ENCODE measurements around the gene PLCD4.

The PLCD4 gene

GRCh38 chr2:218645126-218645525, 37.4 kb downstream of the PLCD4 start:
- 94% methylated on average over 1 of the region's 1 CpG for WGBS
- Histone ChIP-seq H3K27ac (ENCODE audit: low read depth, low read length) (no peak overlapping the region), H3K9me3 (ENCODE audit: insufficient read depth, low read depth, low read length) (no peaks in the 10 kb centered on the region), H3K9ac (ENCODE audit: low read depth, low read length) (no peak overlapping the region), H3K4me1 (ENCODE audit: insufficient read depth, low read length) (no peaks in the 10 kb centered on the region), H3K27me3 (ENCODE audit: insufficient read depth, low read length) (no peaks in the 10 kb centered on the region), H3K4me3 (ENCODE audit: low read length) (no peak overlapping the region), H3K36me3 (ENCODE audit: insufficient read depth, low read length) (peaks cover 92% of the 10 kb centered on the region)

GRCh38 chr2:218648088-218648786, 40.5 kb downstream of the PLCD4 start:
- no peak overlapping the region for H3K4me3 ChIP-seq (ENCODE audit: low read length)
- WGBS, result 87% methylated on average over 9 of the region's 9 CpGs
- H3K27ac ChIP-seq (ENCODE audit: low read depth, low read length), result no peak overlapping the region
- H3K9me3 ChIP-seq (ENCODE audit: insufficient read depth, low read depth, low read length), result no peaks in the 10 kb centered on the region
- H3K27me3 ChIP-seq (ENCODE audit: insufficient read depth, low read length), result no peaks in the 10 kb centered on the region
- no peak overlapping the region for H3K9ac ChIP-seq (ENCODE audit: low read depth, low read length)
- H3K36me3 ChIP-seq (ENCODE audit: insufficient read depth, low read length), result peaks cover 96% of the 10 kb centered on the region
- no peaks in the 10 kb centered on the region for H3K4me1 ChIP-seq (ENCODE audit: insufficient read depth, low read length)

- no peaks in the 10 kb centered on the region for H3K9me3 ChIP-seq (ENCODE audit: insufficient read depth, low read depth, low read length)
- H3K4me3 ChIP-seq (ENCODE audit: low read length), result no peak overlapping the region
- H3K27ac ChIP-seq (ENCODE audit: low read depth, low read length), result no peak overlapping the region
- no peak overlapping the region for H3K9ac ChIP-seq (ENCODE audit: low read depth, low read length)
- no peaks in the 10 kb centered on the region for H3K27me3 ChIP-seq (ENCODE audit: insufficient read depth, low read length)
- no peaks in the 10 kb centered on the region for H3K4me1 ChIP-seq (ENCODE audit: insufficient read depth, low read length)
- H3K36me3 ChIP-seq (ENCODE audit: insufficient read depth, low read length), result peaks cover 96% of the 10 kb centered on the region
- WGBS, result 94% methylated on average over 11 of the region's 11 CpGs
These were observed 41.0 kb downstream of the PLCD4 start for GRCh38 chr2:218648787-218649100.

GRCh38 chr2:218655751-218656150, 48.1 kb downstream of the PLCD4 start:
- no peak overlapping the region for H3K4me3 ChIP-seq (ENCODE audit: low read length)
- H3K36me3 ChIP-seq (ENCODE audit: insufficient read depth, low read length), result peaks cover 71% of the 10 kb centered on the region
- 97% methylated on average over 2 of the region's 2 CpGs for WGBS
- no peak overlapping the region for H3K9ac ChIP-seq (ENCODE audit: low read depth, low read length)
- H3K4me1 ChIP-seq (ENCODE audit: insufficient read depth, low read length), result no peaks in the 10 kb centered on the region
- no peak overlapping the region for H3K27ac ChIP-seq (ENCODE audit: low read depth, low read length)
- no peaks in the 10 kb centered on the region for H3K27me3 ChIP-seq (ENCODE audit: insufficient read depth, low read length)
- H3K9me3 ChIP-seq (ENCODE audit: insufficient read depth, low read depth, low read length), result no peaks in the 10 kb centered on the region

- Histone ChIP-seq H3K27me3 (ENCODE audit: insufficient read depth, low read length) (no peaks in the 10 kb centered on the region), H3K9me3 (ENCODE audit: insufficient read depth, low read depth, low read length) (no peaks in the 10 kb centered on the region), H3K9ac (ENCODE audit: low read depth, low read length) (peak overlapping the region; percentile 96), H3K27ac (ENCODE audit: low read depth, low read length) (peak overlapping the region; percentile 85), H3K4me3 (ENCODE audit: low read length) (peak overlapping the region; percentile 91), H3K4me1 (ENCODE audit: insufficient read depth, low read length) (no peaks in the 10 kb centered on the region), H3K36me3 (ENCODE audit: insufficient read depth, low read length) (peaks cover 62% of the 10 kb centered on the region)
- 2% methylated on average over 27 of the region's 27 CpGs for WGBS
These were observed 51.1 kb downstream of the PLCD4 start for GRCh38 chr2:218658671-218659257.

GRCh38 chr2:218659258-218659987, 51.7 kb downstream of the PLCD4 start, which contains the start of the genes BCS1L and ZNF142:
BCS1L (plus strand) TSS chr2:218659683; CDS start chr2:218660988, 1,305 bp downstream.
ZNF142 (minus strand) TSS chr2:218659623; CDS start chr2:218656429, 3,194 bp downstream.
- H3K36me3 ChIP-seq (ENCODE audit: insufficient read depth, low read length), result peaks cover 62% of the 10 kb centered on the region
- under 1% methylated on average over 46 of the region's 49 CpGs for WGBS
- H3K4me3 ChIP-seq (ENCODE audit: low read length), result peak within 1 kb of the TSS; percentile 91

GRCh38 chr2:218659988-218660358, 52.3 kb downstream of the PLCD4 start:
- Histone ChIP-seq H3K27ac (ENCODE audit: low read depth, low read length) (peak overlapping the region; percentile 15; the same call in 1 of the 2 replicates), H3K9me3 (ENCODE audit: insufficient read depth, low read depth, low read length) (no peaks in the 10 kb centered on the region), H3K27me3 (ENCODE audit: insufficient read depth, low read length) (no peaks in the 10 kb centered on the region), H3K4me1 (ENCODE audit: insufficient read depth, low read length) (no peaks in the 10 kb centered on the region), H3K36me3 (ENCODE audit: insufficient read depth, low read length) (peaks cover 62% of the 10 kb centered on the region), H3K9ac (ENCODE audit: low read depth, low read length) (peak overlapping the region; percentile 96), H3K4me3 (ENCODE audit: low read length) (peak overlapping the region; percentile 91)
- 26% methylated on average over 8 of the region's 8 CpGs for WGBS

More at GRCh38 chr2:218659258-218659987, 51.7 kb downstream of the PLCD4 start, which contains the start of the genes BCS1L and ZNF142:
- Histone ChIP-seq H3K27me3 (ENCODE audit: insufficient read depth, low read length) (no peaks in the 10 kb centered on the region), H3K9me3 (ENCODE audit: insufficient read depth, low read depth, low read length) (no peaks in the 10 kb centered on the region), H3K4me1 (ENCODE audit: insufficient read depth, low read length) (no peaks in the 10 kb centered on the region), H3K9ac (ENCODE audit: low read depth, low read length) (peak within 1 kb of the TSS; percentile 96), H3K27ac (ENCODE audit: low read depth, low read length) (peak within 1 kb of the TSS; percentile 85)

GRCh38 chr2:218662377-218662776, 54.7 kb downstream of the PLCD4 start:
- WGBS, result 94% methylated on average over 7 of the region's 7 CpGs
- Histone ChIP-seq H3K27ac (ENCODE audit: low read depth, low read length) (no peak overlapping the region), H3K27me3 (ENCODE audit: insufficient read depth, low read length) (no peaks in the 10 kb centered on the region), H3K4me3 (ENCODE audit: low read length) (no peak overlapping the region), H3K9ac (ENCODE audit: low read depth, low read length) (no peak overlapping the region), H3K36me3 (ENCODE audit: insufficient read depth, low read length) (peaks cover 61% of the 10 kb centered on the region), H3K9me3 (ENCODE audit: insufficient read depth, low read depth, low read length) (no peaks in the 10 kb centered on the region), H3K4me1 (ENCODE audit: insufficient read depth, low read length) (no peaks in the 10 kb centered on the region)

- H3K4me1 ChIP-seq (ENCODE audit: insufficient read depth, low read length), result no peaks in the 10 kb centered on the region
- H3K27me3 ChIP-seq (ENCODE audit: insufficient read depth, low read length), result no peaks in the 10 kb centered on the region
- H3K9ac ChIP-seq (ENCODE audit: low read depth, low read length), result no peak overlapping the region
- no peak overlapping the region for H3K27ac ChIP-seq (ENCODE audit: low read depth, low read length)
- H3K9me3 ChIP-seq (ENCODE audit: insufficient read depth, low read depth, low read length), result no peaks in the 10 kb centered on the region
- peaks cover 61% of the 10 kb centered on the region for H3K36me3 ChIP-seq (ENCODE audit: insufficient read depth, low read length)
- WGBS, result 95% methylated on average over 10 of the region's 10 CpGs
- no peak overlapping the region for H3K4me3 ChIP-seq (ENCODE audit: low read length)
These were observed 55.1 kb downstream of the PLCD4 start for GRCh38 chr2:218662827-218663226.

GRCh38 chr2:218663901-218664300, 56.2 kb downstream of the PLCD4 start:
- H3K27ac ChIP-seq (ENCODE audit: low read depth, low read length), result no peak overlapping the region
- H3K4me1 ChIP-seq (ENCODE audit: insufficient read depth, low read length), result no peaks in the 10 kb centered on the region
- H3K27me3 ChIP-seq (ENCODE audit: insufficient read depth, low read length), result no peaks in the 10 kb centered on the region
- WGBS, result 95% methylated on average over 15 of the region's 15 CpGs
- H3K9ac ChIP-seq (ENCODE audit: low read depth, low read length), result no peak overlapping the region
- no peak overlapping the region for H3K4me3 ChIP-seq (ENCODE audit: low read length)
- peaks cover 69% of the 10 kb centered on the region for H3K36me3 ChIP-seq (ENCODE audit: insufficient read depth, low read length)
- no peaks in the 10 kb centered on the region for H3K9me3 ChIP-seq (ENCODE audit: insufficient read depth, low read depth, low read length)

- 97% methylated on average over 7 of the region's 7 CpGs for WGBS
- H3K36me3 ChIP-seq (ENCODE audit: insufficient read depth, low read length), result peaks cover 72% of the 10 kb centered on the region
- H3K4me3 ChIP-seq (ENCODE audit: low read length), result no peak overlapping the region
- H3K9ac ChIP-seq (ENCODE audit: low read depth, low read length), result no peak overlapping the region
- H3K4me1 ChIP-seq (ENCODE audit: insufficient read depth, low read length), result no peaks in the 10 kb centered on the region
- no peak overlapping the region for H3K27ac ChIP-seq (ENCODE audit: low read depth, low read length)
- no peaks in the 10 kb centered on the region for H3K9me3 ChIP-seq (ENCODE audit: insufficient read depth, low read depth, low read length)
- no peaks in the 10 kb centered on the region for H3K27me3 ChIP-seq (ENCODE audit: insufficient read depth, low read length)
These were observed 57.0 kb downstream of the PLCD4 start for GRCh38 chr2:218664653-218665052.
